Glutamatergic neuron (in vitro differentiated cells): ENCODE data around the gene TMEM238. TPM values are rescaled to one million over a fixed set of nuclear protein-coding genes. Genes with fewer than 3 reads are reported as not detected.
"Not testable (repeated sequence)": the region's sequence is repeated elsewhere in the genome, so short reads cannot be mapped to it uniquely, and the experiment has no call there.

Source experiments
- DNase-seq: peaks from one replicate; pipeline ENCODE4 v3.0.0; 2022
- H3K27ac Mint-ChIP-seq: one replicate; pipeline ENCODE4 v1.8.0; 2020; ENCODE audit warnings: mild to moderate bottlenecking, mixed read lengths, inconsistent platforms; ENCODE audit not compliant: unreplicated experiment
- H3K27me3 Mint-ChIP-seq: one replicate; pipeline ENCODE4 v1.8.0; 2020; ENCODE audit warnings: mild to moderate bottlenecking, moderate library complexity, mixed read lengths, inconsistent platforms; ENCODE audit not compliant: unreplicated experiment
- H3K36me3 Mint-ChIP-seq: one replicate; pipeline ENCODE4 v1.8.0; 2020; ENCODE audit warnings: mild to moderate bottlenecking, mixed read lengths, inconsistent platforms; ENCODE audit not compliant: unreplicated experiment
- H3K4me1 Mint-ChIP-seq: one replicate; pipeline ENCODE4 v1.8.0; 2020; ENCODE audit warnings: mild to moderate bottlenecking, low read depth, mixed read lengths, inconsistent platforms; ENCODE audit not compliant: unreplicated experiment
- H3K4me3 Mint-ChIP-seq: one replicate; pipeline ENCODE4 v1.8.0; 2020; ENCODE audit warnings: mild to moderate bottlenecking, mixed read lengths, inconsistent platforms; ENCODE audit not compliant: unreplicated experiment
- H3K9me3 Mint-ChIP-seq: one replicate; pipeline ENCODE4 v1.8.0; 2020; ENCODE audit warnings: mild to moderate bottlenecking, moderate library complexity, mixed read lengths, inconsistent platforms; ENCODE audit not compliant: unreplicated experiment
- CTCF ChIP-seq: fragments of 200-600 bp; sonication (generic); IDR thresholded peaks from one replicate; pipeline ENCODE4 v1.5.0; 2021; ENCODE audit not compliant: partially characterized antibody, unreplicated experiment
- total RNA-seq: library from RNA; stranded (reverse); fragmentation: NEBNext Ultra II Directional; extraction: Animal tissue kit (Norgen Biotek cat#: 25700); gene quantifications from one replicate; pipeline ENCODE4 v1.2.1, GENCODE V29; 2021; ENCODE audit not compliant: unreplicated experiment

TMEM238 gene
- total RNA-seq, 1 donor from 2014 or later = 1.3 TPM

- no peak for TF ChIP-seq CTCF
- peaks cover 11% of the 10 kb centered on the region for H3K27me3 Mint-ChIP-seq
- peak overlapping the region; percentile 43 for H3K27ac Mint-ChIP-seq
- no peak for DNase-seq
- H3K36me3 Mint-ChIP-seq = peaks cover 12% of the 10 kb centered on the region
- H3K4me3 Mint-ChIP-seq = no peak overlapping the region
- peaks cover 31% of the 10 kb centered on the region for H3K4me1 Mint-ChIP-seq
- peaks cover 25% of the 10 kb centered on the region for H3K9me3 Mint-ChIP-seq
Measured at GRCh38 chr19:55402509-55402908, 18.4 kb upstream of the TMEM238 start.

GRCh38 chr19:55401390-55401789 lies 17.3 kb upstream of the TMEM238 start:
- not testable (repeated sequence) for DNase-seq, H3K27me3 Mint-ChIP-seq, H3K27ac Mint-ChIP-seq, H3K36me3 Mint-ChIP-seq, H3K4me3 Mint-ChIP-seq
- Mint-ChIP-seq H3K4me1 (peaks cover 28% of the 10 kb centered on the region), H3K9me3 (peaks cover 22% of the 10 kb centered on the region)

GRCh38 chr19:55400281-55401087 lies 16.4 kb upstream of the TMEM238 start:
- H3K27ac Mint-ChIP-seq = peak overlapping the region; percentile 77
- H3K36me3 Mint-ChIP-seq = peaks cover under 1% of the 10 kb centered on the region

GRCh38 chr19:55398200-55398925 lies 14.3 kb upstream of the TMEM238 start:
- no peak overlapping the region for H3K4me3 Mint-ChIP-seq
- no peak for DNase-seq
- H3K9me3 Mint-ChIP-seq = peaks cover 15% of the 10 kb centered on the region
- H3K36me3 Mint-ChIP-seq = no peaks in the 10 kb centered on the region
- peaks cover 2% of the 10 kb centered on the region for H3K27me3 Mint-ChIP-seq
- H3K27ac Mint-ChIP-seq = no peak overlapping the region
- no peak for TF ChIP-seq CTCF
- peaks cover 19% of the 10 kb centered on the region for H3K4me1 Mint-ChIP-seq

More at GRCh38 chr19:55400281-55401087, 16.4 kb upstream of the TMEM238 start:
- peaks cover 13% of the 10 kb centered on the region for H3K9me3 Mint-ChIP-seq
- DNase-seq = no peak
- peaks cover 3% of the 10 kb centered on the region for H3K27me3 Mint-ChIP-seq
- no peak overlapping the region for H3K4me3 Mint-ChIP-seq
- peaks cover 19% of the 10 kb centered on the region for H3K4me1 Mint-ChIP-seq
- TF ChIP-seq CTCF = no peak

GRCh38 chr19:55392820-55393761 lies 9.0 kb upstream of the TMEM238 start:
- DNase-seq = peak; percentile 63
- Mint-ChIP-seq H3K9me3 (peaks cover 7% of the 10 kb centered on the region), H3K27me3 (peaks cover 2% of the 10 kb centered on the region), H3K4me3 (peak overlapping the region; percentile 73), H3K4me1 (peaks cover 27% of the 10 kb centered on the region), H3K27ac (peak overlapping the region; percentile 90), H3K36me3 (no peaks in the 10 kb centered on the region)
- TF ChIP-seq CTCF = no peak
